Endothelial cell of umbilical vein (primary cell): Measurements from ENCODE around the gene CACNG5. TPM values are rescaled to one million over a fixed set of nuclear protein-coding genes. Genes with fewer than 3 reads are reported as not detected.

Experiments
- BruUV-seq: library from RNA; stranded (reverse); fragments of 400-500 nt; replicated peaks from 2 replicates; lab custom pipeline; 2021; lab: Mats Ljungman, UMichigan
- CTCF ChIA-PET: fragments of 300-600, 350-600 bp; sonication (Branson Sonifier 250); formaldehyde crosslinking; loops from one replicate; lab custom pipeline; 2021; ENCODE audit warnings: antibody characterized with exemption, inconsistent platforms; lab: Charles Lee
- POLR2A ChIA-PET: fragments of 300-600, 350-600 bp; sonication (Branson Sonifier 250); formaldehyde crosslinking; loops from one replicate; lab custom pipeline; 2021; ENCODE audit warnings: antibody characterized with exemption, inconsistent platforms; lab: Charles Lee
- DNase-seq: peaks from one replicate; pipeline ENCODE4 v3.0.0-alpha.2; 2011; ENCODE audit warnings: low read depth, low spot score
- FAIRE-seq: peaks from 2 replicates; lab custom pipeline; 2011; peaks lifted over from hg19 to GRCh38; lab: Jason Lieb, UNC
- H2AFZ ChIP-seq: 2 replicates; pipeline ENCODE4 v1.6.0; 2012; ENCODE audit warnings: low read depth, low read length, control low read depth, inconsistent platforms
- H3K27ac ChIP-seq: 2 replicates; pipeline ENCODE4 v1.5.1; 2011; ENCODE audit warnings: low read depth, mild to moderate bottlenecking, control low read depth, low read length, moderate library complexity; ENCODE audit not compliant: insufficient read depth
- H3K27me3 ChIP-seq, 2 experiments: 2 replicates each; pipeline versions ENCODE4 v1.6.0 to v1.6.1; 2011; ENCODE audit warnings: low read length in 2 of 2, mixed read lengths in 1 of 2; ENCODE audit not compliant: control insufficient read depth in 2 of 2, insufficient read depth in 2 of 2
- H3K36me3 ChIP-seq, 2 experiments: 2 replicates in 1 of 2; 3 replicates in 1 of 2; pipeline ENCODE4 v1.5.1; 2011; ENCODE audit warnings: low read length in 2 of 2, mild to moderate bottlenecking in 1 of 2, moderate library complexity in 1 of 2; ENCODE audit not compliant: control insufficient read depth in 2 of 2, insufficient read depth in 2 of 2; ENCODE audit errors: extremely low read depth in 1 of 2
- H3K4me1 ChIP-seq: 3 replicates; pipeline ENCODE4 v1.5.1; 2011; ENCODE audit warnings: mild to moderate bottlenecking, low read length; ENCODE audit not compliant: control insufficient read depth, insufficient read depth; ENCODE audit errors: extremely low read depth
- H3K4me2 ChIP-seq: 2 replicates; pipeline ENCODE4 v1.6.1; 2011; ENCODE audit warnings: low read length, control low read depth, mixed read lengths; ENCODE audit not compliant: insufficient read depth
- H3K4me3 ChIP-seq, 3 experiments: fragments of 200-600 bp in 1 of 3; sonication (generic), shearing (Covaris generic) in 1 of 3; replicated peaks in 1 of 3; 2 replicates each; pipeline ENCODE4 v1.5.1; 2011 to 2016; ENCODE audit warnings: control low read depth in 3 of 3, low read length in 3 of 3, mild to moderate bottlenecking in 2 of 3, inconsistent platforms in 1 of 3, low read depth in 1 of 3, moderate library complexity in 1 of 3; ENCODE audit not compliant: insufficient read depth in 1 of 3
- H3K79me2 ChIP-seq: 2 replicates; pipeline ENCODE4 v1.6.0; 2012; ENCODE audit warnings: low read length, inconsistent platforms; ENCODE audit not compliant: control insufficient read depth, insufficient read depth
- H3K9ac ChIP-seq: replicated peaks from 2 replicates; pipeline ENCODE3; 2011; ENCODE audit warnings: low read length, control low read depth; ENCODE audit not compliant: insufficient read depth; ENCODE audit errors: extremely low read depth
- H3K9me1 ChIP-seq: replicated peaks from 3 replicates; pipeline ENCODE4 v1.6.0; 2011; ENCODE audit warnings: mild to moderate bottlenecking, low read length; ENCODE audit not compliant: control insufficient read depth, insufficient read depth; ENCODE audit errors: extremely low read depth
- H3K9me3 ChIP-seq: replicated peaks from 2 replicates; pipeline ENCODE4 v1.5.1; 2012; ENCODE audit warnings: low read length, inconsistent platforms; ENCODE audit not compliant: control insufficient read depth, insufficient read depth
- H4K20me1 ChIP-seq: replicated peaks from 2 replicates; pipeline ENCODE3; 2011; ENCODE audit warnings: mild to moderate bottlenecking, low read length; ENCODE audit not compliant: control insufficient read depth, insufficient read depth; ENCODE audit errors: extremely low read depth
- EZH2 ChIP-seq: IDR thresholded peaks from 2 replicates; pipeline ENCODE4 v1.6.1; 2012; ENCODE audit warnings: borderline replicate concordance, low read depth, mild to moderate bottlenecking, moderate library complexity, low read length, inconsistent platforms; ENCODE audit not compliant: severe bottlenecking
- FOS ChIP-seq: IDR thresholded peaks from 2 replicates; pipeline ENCODE4 v1.6.1; 2011; ENCODE audit warnings: mild to moderate bottlenecking, low read length, moderate library complexity, borderline replicate concordance; ENCODE audit not compliant: insufficient read depth
- GATA2 ChIP-seq: IDR thresholded peaks from 2 replicates; pipeline ENCODE4 v1.7.0; 2011; ENCODE audit warnings: low read depth, mild to moderate bottlenecking, moderate library complexity, mixed read lengths, low read length; ENCODE audit not compliant: insufficient read length, insufficient read depth
- JUN ChIP-seq: IDR thresholded peaks from 2 replicates; pipeline ENCODE4 v1.6.1; 2011; ENCODE audit warnings: borderline replicate concordance, low read depth; ENCODE audit not compliant: insufficient read length, insufficient read depth
- MYC ChIP-seq: IDR thresholded peaks from one replicate; pipeline ENCODE4 v1.6.1; 2011; ENCODE audit warnings: mild to moderate bottlenecking, low read depth, low read length
- POLR2A ChIP-seq: IDR thresholded peaks from 2 replicates; pipeline ENCODE4 v1.6.1; 2012; ENCODE audit warnings: low read depth, mild to moderate bottlenecking, control low read depth, low read length
- POLR2AphosphoS5 ChIP-seq: IDR thresholded peaks from 2 replicates; pipeline ENCODE4 v1.6.1; 2012; ENCODE audit warnings: low read depth, mild to moderate bottlenecking, control low read depth, low read length, moderate library complexity; ENCODE audit not compliant: insufficient read depth
- dilution Hi-C: fragments of 300-500 bp; cut with MboI; formaldehyde crosslinking; loops from one replicate; pipeline ENCODE4 v1.15.0; 2019; ENCODE audit warnings: low sequenced_read_pairs; ENCODE audit not compliant: extremely low pct_ligation_motif_present
- intact Hi-C: fragments of 100-400 bp; cut with micrococcal nuclease; formaldehyde crosslinking; loops from one replicate; pipeline ENCODE4 v1.10.0; 2022
- polyA plus RNA-seq, 4 experiments: library from polyadenylated mRNA; depleted of rRNA in 3 of 4; stranded (reverse) in 3 of 4; unstranded in 1 of 4; fragments of >200 nt; gene quantifications; 2 replicates each; pipeline versions ENCODE4 v1.2.1 to v1.2.3, GENCODE V29; 2011 to 2012; ENCODE audit warnings: missing spikeins in 1 of 4
- total RNA-seq: library from RNA; stranded (reverse); gene quantifications from 2 replicates; pipeline ENCODE4 v1.2.3, GENCODE V29; 2021
- TF ChIP-seq, protein P1 (sequence below): IDR thresholded peaks from 2 replicates; pipeline ENCODE4 v1.6.1; 2011; ENCODE audit not compliant: insufficient read depth, insufficient read length
- TF ChIP-seq, protein P2 (sequence below), 2 donors: IDR thresholded peaks; 1 replicate in 1 of 2; 2 replicates in 1 of 2; pipeline ENCODE4 v1.5.1; 2011; ENCODE audit warnings: low read length in 2 of 2, mild to moderate bottlenecking in 2 of 2, moderate library complexity in 2 of 2, control low read depth in 1 of 2, inconsistent platforms in 1 of 2, low read depth in 1 of 2; ENCODE audit not compliant: insufficient read depth in 1 of 2; ENCODE audit errors: extremely low read depth in 1 of 2

CACNG5 gene
- total and polyA plus RNA-seq, 2 donors (not counting 3 experiments of a cell fraction or from before 2014, with no cell fraction given): not detected

- POLR2A ChIA-PET: no interaction called here
- TF ChIP-seq, protein P1, sequence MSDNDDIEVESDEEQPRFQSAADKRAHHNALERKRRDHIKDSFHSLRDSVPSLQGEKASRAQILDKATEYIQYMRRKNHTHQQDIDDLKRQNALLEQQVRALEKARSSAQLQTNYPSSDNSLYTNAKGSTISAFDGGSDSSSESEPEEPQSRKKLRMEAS: no peak
- TF ChIP-seq EZH2: no peak
- no peak for TF ChIP-seq POLR2A
- TF ChIP-seq, protein P2, sequence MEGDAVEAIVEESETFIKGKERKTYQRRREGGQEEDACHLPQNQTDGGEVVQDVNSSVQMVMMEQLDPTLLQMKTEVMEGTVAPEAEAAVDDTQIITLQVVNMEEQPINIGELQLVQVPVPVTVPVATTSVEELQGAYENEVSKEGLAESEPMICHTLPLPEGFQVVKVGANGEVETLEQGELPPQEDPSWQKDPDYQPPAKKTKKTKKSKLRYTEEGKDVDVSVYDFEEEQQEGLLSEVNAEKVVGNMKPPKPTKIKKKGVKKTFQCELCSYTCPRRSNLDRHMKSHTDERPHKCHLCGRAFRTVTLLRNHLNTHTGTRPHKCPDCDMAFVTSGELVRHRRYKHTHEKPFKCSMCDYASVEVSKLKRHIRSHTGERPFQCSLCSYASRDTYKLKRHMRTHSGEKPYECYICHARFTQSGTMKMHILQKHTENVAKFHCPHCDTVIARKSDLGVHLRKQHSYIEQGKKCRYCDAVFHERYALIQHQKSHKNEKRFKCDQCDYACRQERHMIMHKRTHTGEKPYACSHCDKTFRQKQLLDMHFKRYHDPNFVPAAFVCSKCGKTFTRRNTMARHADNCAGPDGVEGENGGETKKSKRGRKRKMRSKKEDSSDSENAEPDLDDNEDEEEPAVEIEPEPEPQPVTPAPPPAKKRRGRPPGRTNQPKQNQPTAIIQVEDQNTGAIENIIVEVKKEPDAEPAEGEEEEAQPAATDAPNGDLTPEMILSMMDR (IDR thresholded peaks at IDR 0.05; ENCODE audit: extremely low read depth in 1 of 2, insufficient read depth in 1 of 2, low read depth in 1 of 2, low read length in 2 of 2): no peak
- H3K9ac ChIP-seq: no peak overlapping the region
- H4K20me1 ChIP-seq: no peaks in the 10 kb centered on the region
- CTCF ChIA-PET: interaction anchor here (1.2 kb wide), 1 partner anchor 102 kb away, joined by 3 read pairs; no protein-coding TSS in a partner anchor
- DNase-seq: no peak
- H3K9me1 ChIP-seq: no peaks in the 10 kb centered on the region
- H2AFZ ChIP-seq: no peak overlapping the region
- no peak overlapping the region for H3K4me3 ChIP-seq
- H3K36me3 ChIP-seq: peaks cover 2 to 5% of the 10 kb centered on the region in 2 experiments
- no peaks in the 10 kb centered on the region for H3K4me1 ChIP-seq
- dilution Hi-C loops (no loop called here), intact Hi-C loops (no loop called here)
- no TSS peak for BruUV-seq
- no peak overlapping the region for H3K4me2 ChIP-seq
- no peaks in the 10 kb centered on the region for H3K9me3 ChIP-seq
- FAIRE-seq: no peak
- no peak overlapping the region for H3K27ac ChIP-seq
- no peaks in the 10 kb centered on the region for H3K27me3 ChIP-seq
- H3K79me2 ChIP-seq: no peaks in the 10 kb centered on the region
Observed at GRCh38 chr17:66793814-66794213, 41.1 kb upstream of the CACNG5 start.

DNA sequence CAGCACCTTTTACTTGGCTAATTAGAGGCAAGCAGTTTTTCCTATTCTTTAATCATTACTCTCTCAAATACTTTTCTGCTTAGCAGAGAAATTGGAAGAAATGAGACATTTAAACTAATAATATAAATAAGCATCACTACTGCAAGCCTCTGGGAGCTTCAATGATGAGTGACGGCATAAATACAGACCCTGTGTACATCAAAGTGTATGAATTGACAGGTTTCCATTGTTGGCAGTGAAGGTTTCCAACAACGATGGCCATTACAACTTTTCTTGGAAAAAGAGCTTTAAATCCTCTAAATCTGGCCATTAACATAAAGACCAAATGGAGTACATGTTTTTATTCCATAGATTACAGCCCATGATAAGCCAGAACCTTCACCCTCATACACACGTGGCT is 39.4 kb upstream of the CACNG5 start:
- intact Hi-C loops (no loop called here), dilution Hi-C loops (no loop called here)
- no TSS peak for BruUV-seq
- FAIRE-seq (no peak), DNase-seq (no peak)
- Histone ChIP-seq H3K27ac (no peak overlapping the region), H3K9me3 (no peaks in the 10 kb centered on the region), H2AFZ (no peak overlapping the region), H3K27me3 (no peaks in the 10 kb centered on the region), H4K20me1 (no peaks in the 10 kb centered on the region), H3K4me1 (no peaks in the 10 kb centered on the region), H3K79me2 (no peaks in the 10 kb centered on the region), H3K4me3 (no peak overlapping the region), H3K9ac (no peak overlapping the region), H3K9me1 (no peaks in the 10 kb centered on the region), H3K36me3 (peaks cover 0 to 2% of the 10 kb centered on the region in 2 experiments), H3K4me2 (no peak overlapping the region)
- ChIA-PET CTCF (no interaction called here), POLR2A (no interaction called here)
- TF ChIP-seq POLR2A (no peak), MYC (no peak), FOS (no peak), JUN (no peak), GATA2 (no peak), EZH2 (no peak), POLR2AphosphoS5 (no peak)
- TF ChIP-seq, protein P2 (IDR thresholded peaks at IDR 0.05; ENCODE audit: extremely low read depth in 1 of 2, insufficient read depth in 1 of 2, low read depth in 1 of 2, low read length in 2 of 2): no peak
- TF ChIP-seq, protein P1: no peak
